K562 (cell line): ENCODE data around the gene PRPH2. TPM values are rescaled to one million over a fixed set of nuclear protein-coding genes. Genes with fewer than 3 reads are reported as not detected.

Experiments used
- ARID2 ChIP-seq: fragments of 450-650 bp; IDR thresholded peaks from 2 replicates; pipeline ENCODE4 v1.6.1; 2017; ENCODE audit warnings: antibody characterized with exemption, mild to moderate bottlenecking
- CREB1 ChIP-seq, 2 experiments: sonication (generic) in 1 of 2; formaldehyde crosslinking in 1 of 2; IDR thresholded peaks; 2 replicates each; pipeline versions ENCODE4 v1.6.1 to v1.8.0; 2012 to 2022; ENCODE audit warnings: inconsistent platforms in 1 of 2, mild to moderate bottlenecking in 1 of 2, missing genetic modification reagents in 1 of 2, moderate library complexity in 1 of 2
- CTBP1 ChIP-seq: fragments of 450-650 bp; IDR thresholded peaks from 2 replicates; pipeline ENCODE4 v1.6.1; 2016; ENCODE audit warnings: borderline replicate concordance
- HDAC8 ChIP-seq: fragments of 450-650 bp; IDR thresholded peaks from 2 replicates; pipeline ENCODE4 v1.6.1; 2016; ENCODE audit warnings: mild to moderate bottlenecking, missing genetic modification characterization, moderate library complexity, missing compliant biosample characterization
- MAFG ChIP-seq: fragments of 450-650 bp; conservative IDR thresholded peaks from 2 replicates; pipeline ENCODE4 v1.6.1; 2016; ENCODE audit warnings: missing genetic modification characterization, missing compliant biosample characterization
- MCM3 ChIP-seq: fragments of 450-650 bp; IDR thresholded peaks from 2 replicates; pipeline ENCODE4 v1.6.1; 2016
- MYNN ChIP-seq, 2 experiments: sonication (generic); formaldehyde crosslinking in 1 of 2; IDR thresholded peaks; 2 replicates each; pipeline versions ENCODE4 v1.5.0 to v1.6.1; 2016 to 2020; ENCODE audit warnings: antibody characterized with exemption in 1 of 2, missing genetic modification reagents in 1 of 2
- NCOA6 ChIP-seq: fragments of 450-650 bp; IDR thresholded peaks from 2 replicates; pipeline ENCODE4 v1.6.1; 2017; ENCODE audit warnings: mild to moderate bottlenecking
- NRF1 ChIP-seq, 2 experiments: fragments of 450-650 bp; IDR thresholded peaks in 1 of 2; conservative IDR thresholded peaks in 1 of 2; 2 replicates each; pipeline ENCODE4 v1.6.1; 2014; ENCODE audit warnings: mild to moderate bottlenecking in 2 of 2
- POLR3G ChIP-seq: IDR thresholded peaks from 2 replicates; pipeline ENCODE4 v1.6.1; 2011; ENCODE audit not compliant: insufficient read length, insufficient replicate concordance; ENCODE audit errors: extremely low read depth
- SMARCA4 ChIP-seq: fragments of 450-650 bp; IDR thresholded peaks from 2 replicates; pipeline ENCODE4 v1.6.1; 2016
- XRCC5 ChIP-seq: fragments of 200-400 bp; formaldehyde crosslinking; IDR thresholded peaks from 2 replicates; pipeline ENCODE4 v1.6.1; 2017; ENCODE audit warnings: low read depth, mild to moderate bottlenecking, low read length
- ZBTB5 ChIP-seq: fragments of 450-650 bp; IDR thresholded peaks from 2 replicates; pipeline ENCODE4 v1.6.1; 2017; ENCODE audit warnings: antibody characterized with exemption
- ZNF764 ChIP-seq: fragments of 250-450 bp; sonication (Bioruptor Pico); IDR thresholded peaks from 2 replicates; pipeline ENCODE4 v1.4.0; 2020; ENCODE audit warnings: low read depth, mild to moderate bottlenecking, moderate library complexity
- polyA plus RNA-seq, 8 experiments: library from polyadenylated mRNA; depleted of rRNA in 4 of 8; stranded (reverse) in 5 of 8; unstranded in 3 of 8; fragments of >200 nt; fragmentation: Nextera tagmentation in 2 of 8; fragmentation: Illumina TruSeq in 1 of 8; extraction: Ambion mirVana in 2 of 8; extraction: Trizol in 1 of 8; gene quantifications; 2 replicates each; pipeline versions ENCODE4 v1.2.1 to v1.2.3, GENCODE V29; 2011 to 2014; ENCODE audit warnings: inconsistent platforms in 1 of 8, missing spikeins in 1 of 8
- total RNA-seq, 7 experiments: library from RNA; depleted of rRNA in 6 of 7; stranded (reverse); fragments of >200 nt in 6 of 7; fragmentation: Illumina TruSeq in 2 of 7; extraction: Trizol in 2 of 7; gene quantifications; 2 replicates each; pipeline versions ENCODE4 v1.2.1 to v1.2.3, GENCODE V29; 2011 to 2021; ENCODE audit warnings: low replicate concordance in 1 of 7
- TF ChIP-seq, protein P1 (sequence below), 2 experiments: fragments of 450-650 bp in 1 of 2; sonication (generic) in 1 of 2; formaldehyde crosslinking in 1 of 2; IDR thresholded peaks; 2 replicates each; pipeline versions ENCODE4 v1.7.1 to v1.9.0; 2016 to 2022; ENCODE audit warnings: inconsistent platforms in 1 of 2, mild to moderate bottlenecking in 1 of 2, missing genetic modification reagents in 1 of 2

The PRPH2 gene
- total and polyA plus RNA-seq, 9 of the 15 experiments (the other 6 are each of a cell fraction or from before 2014, with no cell fraction given) = 0.03 to 0.11 (median 0.03) TPM; not detected in 5

GRCh38 chr6:42726485-42727086, 4.2 kb upstream of the PRPH2 start (continued):
- TF ChIP-seq, protein P1, sequence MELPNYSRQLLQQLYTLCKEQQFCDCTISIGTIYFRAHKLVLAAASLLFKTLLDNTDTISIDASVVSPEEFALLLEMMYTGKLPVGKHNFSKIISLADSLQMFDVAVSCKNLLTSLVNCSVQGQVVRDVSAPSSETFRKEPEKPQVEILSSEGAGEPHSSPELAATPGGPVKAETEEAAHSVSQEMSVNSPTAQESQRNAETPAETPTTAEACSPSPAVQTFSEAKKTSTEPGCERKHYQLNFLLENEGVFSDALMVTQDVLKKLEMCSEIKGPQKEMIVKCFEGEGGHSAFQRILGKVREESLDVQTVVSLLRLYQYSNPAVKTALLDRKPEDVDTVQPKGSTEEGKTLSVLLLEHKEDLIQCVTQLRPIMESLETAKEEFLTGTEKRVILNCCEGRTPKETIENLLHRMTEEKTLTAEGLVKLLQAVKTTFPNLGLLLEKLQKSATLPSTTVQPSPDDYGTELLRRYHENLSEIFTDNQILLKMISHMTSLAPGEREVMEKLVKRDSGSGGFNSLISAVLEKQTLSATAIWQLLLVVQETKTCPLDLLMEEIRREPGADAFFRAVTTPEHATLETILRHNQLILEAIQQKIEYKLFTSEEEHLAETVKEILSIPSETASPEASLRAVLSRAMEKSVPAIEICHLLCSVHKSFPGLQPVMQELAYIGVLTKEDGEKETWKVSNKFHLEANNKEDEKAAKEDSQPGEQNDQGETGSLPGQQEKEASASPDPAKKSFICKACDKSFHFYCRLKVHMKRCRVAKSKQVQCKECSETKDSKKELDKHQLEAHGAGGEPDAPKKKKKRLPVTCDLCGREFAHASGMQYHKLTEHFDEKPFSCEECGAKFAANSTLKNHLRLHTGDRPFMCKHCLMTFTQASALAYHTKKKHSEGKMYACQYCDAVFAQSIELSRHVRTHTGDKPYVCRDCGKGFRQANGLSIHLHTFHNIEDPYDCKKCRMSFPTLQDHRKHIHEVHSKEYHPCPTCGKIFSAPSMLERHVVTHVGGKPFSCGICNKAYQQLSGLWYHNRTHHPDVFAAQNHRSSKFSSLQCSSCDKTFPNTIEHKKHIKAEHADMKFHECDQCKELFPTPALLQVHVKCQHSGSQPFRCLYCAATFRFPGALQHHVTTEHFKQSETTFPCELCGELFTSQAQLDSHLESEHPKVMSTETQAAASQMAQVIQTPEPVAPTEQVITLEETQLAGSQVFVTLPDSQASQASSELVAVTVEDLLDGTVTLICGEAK (IDR thresholded peaks at IDR 0.05) = peak; percentile 18; the same call in 1 of the 2 replicates
- TF ChIP-seq, protein P1 (CRISPR knock-in tag; IDR thresholded peaks at IDR 0.05) = no peak
- TF ChIP-seq XRCC5 (peak; percentile 85), NRF1 (conservative IDR thresholded peaks at IDR 0.05 in 1 of 2, IDR thresholded peaks at IDR 0.05 in 1 of 2) (no peak), ZBTB5 (no peak), MYNN (IDR thresholded peaks at IDR 0.05) (0 out of 2 replicates have a peak, but pooled peaks have one; percentile 40), MYNN (CRISPR knock-in tag; IDR thresholded peaks at IDR 0.05) (no peak), SMARCA4 (0 out of 2 replicates have a peak, but pooled peaks have one; percentile 15), POLR3G (no peak), ZNF764 (CRISPR knock-in tag) (no peak), NCOA6 (no peak), MCM3 (no peak), CREB1 (IDR thresholded peaks at IDR 0.05) (no peak), CREB1 (CRISPR knock-in tag; IDR thresholded peaks at IDR 0.05) (no peak), HDAC8 (no peak), CTBP1 (peak; percentile 77), ARID2 (peak; percentile 93), MAFG (tag) (no peak)
